Esophagus (tissue), 2 donors: ENCODE data around the gene APOM. TPM values are rescaled to one million over a fixed set of nuclear protein-coding genes. Genes with fewer than 3 reads are reported as not detected.

Experiments
- H3K27ac ChIP-seq, 2 donors: one replicate each; pipeline ENCODE4 v1.5.1; 2013; ENCODE audit warnings: low read depth in 2 of 2, mild to moderate bottlenecking in 2 of 2, inconsistent platforms in 1 of 2, low read length in 1 of 2, moderate library complexity in 1 of 2
- H3K27me3 ChIP-seq, 2 donors: one replicate each; pipeline ENCODE4 v1.6.1; 2013; ENCODE audit warnings: low read length in 2 of 2, control low read depth in 1 of 2, mild to moderate bottlenecking in 1 of 2; ENCODE audit not compliant: insufficient read depth in 2 of 2, control insufficient read depth in 1 of 2
- H3K36me3 ChIP-seq, 2 donors: one replicate each; pipeline ENCODE4 v1.6.1; 2013; ENCODE audit warnings: low read length in 1 of 2; ENCODE audit not compliant: control insufficient read depth in 2 of 2, insufficient read depth in 2 of 2
- H3K4me1 ChIP-seq, 2 donors: one replicate each; pipeline ENCODE4 v1.6.1; 2013; ENCODE audit warnings: low read length in 1 of 2; ENCODE audit not compliant: control insufficient read depth in 2 of 2, insufficient read depth in 2 of 2
- H3K4me3 ChIP-seq, 2 donors: one replicate each; pipeline ENCODE4 v1.5.1; 2013; ENCODE audit warnings: low read length in 2 of 2, mild to moderate bottlenecking in 2 of 2, low read depth in 1 of 2, moderate library complexity in 1 of 2
- H3K9me3 ChIP-seq, 2 donors: one replicate each; pipeline ENCODE4 v1.6.1; 2013; ENCODE audit warnings: mild to moderate bottlenecking in 2 of 2, low read depth in 1 of 2, low read length in 1 of 2, moderate library complexity in 1 of 2; ENCODE audit not compliant: control insufficient read depth in 2 of 2, insufficient read depth in 1 of 2
- WGBS, 2 donors: extraction: QIAGEN DNeasy Blood & Tissue Kit; methylation state at CpG; one replicate each; pipeline ENCODE4 v1.1.7; 2013; 5-methylcytosine and 5-hydroxymethylcytosine counted together
- polyA plus RNA-seq, 2 donors: library from polyadenylated mRNA; stranded (reverse); fragments of 200-250 nt; gene quantifications; one replicate each; pipeline ENCODE4 v1.2.3, GENCODE V29; 2013
- donor health status: healthy with polysubstance abuse.
- donor health status: Bipolar disorder and iron deficiency.

APOM gene
- 1 to 10 TPM; 4.3 to 6.0 TPM for polyA plus RNA-seq

- H3K4me3 ChIP-seq: no peak within 1 kb of the TSS
- no peaks in the 10 kb centered on the region for H3K9me3 ChIP-seq
- WGBS, 2 donors: 67 to 81% methylated on average over 8 of the region's 8 CpGs
- peaks cover 0 to 8% of the 10 kb centered on the region in 2 donors for H3K36me3 ChIP-seq
- H3K27me3 ChIP-seq: no peaks in the 10 kb centered on the region
- no peak within 1 kb of the TSS for H3K27ac ChIP-seq
- H3K4me1 ChIP-seq: peaks cover 12 to 18% of the 10 kb centered on the region in 2 donors
Observed at GRCh38 chr6:31655349-31656237, at the start of gene APOM. Gene APOM, plus strand, starts transcription at chr6:31655894. Its CDS starts 73 bp downstream, at chr6:31655967.

GRCh38 chr6:31607317-31607716, 48.4 kb upstream of the APOM start:
- H3K27me3 ChIP-seq: no peaks in the 10 kb centered on the region
- no peaks in the 10 kb centered on the region for H3K36me3 ChIP-seq
- H3K4me3 ChIP-seq: no peak overlapping the region
- no peak overlapping the region for H3K27ac ChIP-seq
- no peaks in the 10 kb centered on the region for H3K9me3 ChIP-seq
- WGBS, 2 donors: 76 to 87% methylated on average over 1 of the region's 1 CpG
- no peaks in the 10 kb centered on the region for H3K4me1 ChIP-seq

GRCh38 chr6:31609519-31610406, 45.9 kb upstream of the APOM start:
- no peak overlapping the region for H3K27ac ChIP-seq
- no peaks in the 10 kb centered on the region for H3K4me1 ChIP-seq
- H3K36me3 ChIP-seq: no peaks in the 10 kb centered on the region
- no peaks in the 10 kb centered on the region for H3K27me3 ChIP-seq
- H3K9me3 ChIP-seq: no peaks in the 10 kb centered on the region
- no peak overlapping the region for H3K4me3 ChIP-seq
- 71 to 72% methylated on average over 8 of the region's 8 CpGs for WGBS, 2 donors

GRCh38 chr6:31610968-31611367, 44.7 kb upstream of the APOM start:
- Histone ChIP-seq H3K36me3 (no peaks in the 10 kb centered on the region), H3K4me3 (no peak overlapping the region), H3K27me3 (no peaks in the 10 kb centered on the region), H3K9me3 (no peaks in the 10 kb centered on the region), H3K27ac (no peak overlapping the region), H3K4me1 (no peaks in the 10 kb centered on the region)
- 84% methylated on average over 4 of the region's 4 CpGs for WGBS, 2 donors

GRCh38 chr6:31614075-31614619, 41.5 kb upstream of the APOM start:
- Histone ChIP-seq H3K36me3 (no peaks in the 10 kb centered on the region), H3K27ac (no peak overlapping the region), H3K9me3 (no peaks in the 10 kb centered on the region), H3K4me3 (no peak overlapping the region), H3K27me3 (no peaks in the 10 kb centered on the region), H3K4me1 (no peaks in the 10 kb centered on the region)
- 73 to 76% methylated on average over 8 of the region's 8 CpGs for WGBS, 2 donors

GRCh38 chr6:31614684-31615578, 40.8 kb upstream of the APOM start, which contains the start of gene AIF1:
Gene AIF1, plus strand, starts transcription at chr6:31615234. Its CDS starts 96 bp downstream, at chr6:31615330.
- WGBS, 2 donors: 64 to 68% methylated on average over 6 of the region's 6 CpGs
- Histone ChIP-seq H3K9me3 (no peaks in the 10 kb centered on the region), H3K36me3 (no peaks in the 10 kb centered on the region), H3K4me1 (no peaks in the 10 kb centered on the region), H3K27ac (peak within 1 kb of the TSS in 1 of 2 donors; percentile 49), H3K27me3 (no peaks in the 10 kb centered on the region), H3K4me3 (no peak within 1 kb of the TSS)

- Histone ChIP-seq H3K27ac (peak overlapping the region in 1 of 2 donors; percentile 49), H3K27me3 (no peaks in the 10 kb centered on the region), H3K4me3 (no peak overlapping the region), H3K4me1 (no peaks in the 10 kb centered on the region), H3K9me3 (no peaks in the 10 kb centered on the region), H3K36me3 (no peaks in the 10 kb centered on the region)
- WGBS, 2 donors: 65 to 70% methylated on average over 6 to 7 of the region's 7 CpGs
Observed at GRCh38 chr6:31615748-31616147, 39.9 kb upstream of the APOM start.

- H3K4me1 ChIP-seq: no peaks in the 10 kb centered on the region
- WGBS, 2 donors: 87 to 91% methylated on average over 2 of the region's 2 CpGs
- H3K27me3 ChIP-seq: no peaks in the 10 kb centered on the region
- H3K4me3 ChIP-seq: no peak overlapping the region
- no peaks in the 10 kb centered on the region for H3K9me3 ChIP-seq
- H3K36me3 ChIP-seq: no peaks in the 10 kb centered on the region
- no peak overlapping the region for H3K27ac ChIP-seq
Observed at GRCh38 chr6:31617010-31617409, 38.7 kb upstream of the APOM start.
